HL-60 (cell line): ENCODE data around the gene SYCN.

Experiments used
- DNase-seq, 2 experiments: peaks; one replicate each; pipeline ENCODE4 v3.0.0-alpha.2; 2010 to 2020; ENCODE audit warnings: low read depth in 1 of 2, low spot score in 1 of 2
- H3K27ac ChIP-seq: fragments of 250-450 bp; sonication (Bioruptor Pico); replicated peaks from 2 replicates; pipeline ENCODE4 v1.5.1; 2020; ENCODE audit warnings: mild to moderate bottlenecking, moderate library complexity
- H3K27me3 ChIP-seq: fragments of 250-450 bp; sonication (Bioruptor Pico); 2 replicates; pipeline ENCODE4 v1.5.1; 2021; ENCODE audit warnings: mild to moderate bottlenecking, moderate library complexity; ENCODE audit not compliant: insufficient read depth, poor library complexity, severe bottlenecking
- H3K4me3 ChIP-seq: replicated peaks from 2 replicates; pipeline ENCODE4 v1.5.1; 2011; ENCODE audit warnings: mild to moderate bottlenecking, control low read depth, low read length; ENCODE audit not compliant: insufficient read depth
- CTCF ChIP-seq: IDR thresholded peaks from one replicate; pipeline ENCODE4 v1.5.1; 2011; ENCODE audit warnings: low read length, control low read depth, inconsistent platforms; ENCODE audit not compliant: insufficient read depth
- GABPA ChIP-seq: IDR thresholded peaks from 2 replicates; pipeline ENCODE4 v1.6.1; 2012; ENCODE audit warnings: low read depth
- POLR2AphosphoS5 ChIP-seq: IDR thresholded peaks from 2 replicates; pipeline ENCODE4 v1.6.1; 2012; ENCODE audit warnings: low read depth
- REST ChIP-seq: IDR thresholded peaks from 2 replicates; pipeline ENCODE4 v1.6.1; 2012; ENCODE audit warnings: low read depth; ENCODE audit not compliant: insufficient replicate concordance
- SPI1 ChIP-seq: IDR thresholded peaks from 2 replicates; pipeline ENCODE4 v1.6.1; 2012; ENCODE audit warnings: low read depth, mild to moderate bottlenecking, borderline replicate concordance

The SYCN gene

GRCh38 chr19:39211731-39212374, 7.8 kb upstream of the SYCN start:
- no peak for DNase-seq
- Histone ChIP-seq H3K27ac (no peak overlapping the region), H3K4me3 (no peak overlapping the region)

GRCh38 chr19:39209196-39209595, 5.1 kb upstream of the SYCN start:
- TF ChIP-seq POLR2AphosphoS5 (no peak), CTCF (no peak), GABPA (no peak), SPI1 (no peak), REST (no peak)
- no peak overlapping the region for H3K4me3 ChIP-seq
- H3K27me3 ChIP-seq = peaks cover 12% of the 10 kb centered on the region
- H3K27ac ChIP-seq = no peak overlapping the region
- no peak for DNase-seq

More at GRCh38 chr19:39211731-39212374, 7.8 kb upstream of the SYCN start:
- H3K27me3 ChIP-seq = no peaks in the 10 kb centered on the region
- TF ChIP-seq GABPA = no peak
- no peak for TF ChIP-seq SPI1
- no peak for TF ChIP-seq POLR2AphosphoS5
- TF ChIP-seq CTCF = no peak
- no peak for TF ChIP-seq REST

- no peak for DNase-seq
- H3K27me3 ChIP-seq = peaks cover 21% of the 10 kb centered on the region
Measured at GRCh38 chr19:39208175-39208795, 4.2 kb upstream of the SYCN start.

More at GRCh38 chr19:39208175-39208795, 4.2 kb upstream of the SYCN start:
- H3K27ac ChIP-seq = no peak overlapping the region
- no peak overlapping the region for H3K4me3 ChIP-seq
- TF ChIP-seq GABPA = no peak
- TF ChIP-seq SPI1 = no peak
- no peak for TF ChIP-seq REST
- no peak for TF ChIP-seq CTCF
- TF ChIP-seq POLR2AphosphoS5 = no peak
